ENCODE results near the gene CCDC18. TPM values are rescaled to one million over a fixed set of nuclear protein-coding genes. Genes with fewer than 3 reads are reported as not detected.

Gene CCDC18
- total RNA-seq, 1 donor from 2014 or later = 1.4 TPM

GRCh38 chr1:93194231-93194990, 13.9 kb downstream of the CCDC18 start:
- no peaks in the 10 kb centered on the region for H3K9me3 ChIP-seq
- no peak for TF ChIP-seq CTCF (IDR thresholded peaks at IDR 0.05)
- no peak for DNase-seq (ENCODE audit: low spot score in 2 of 2)
- peaks cover 0 to 11% of the 10 kb centered on the region in 2 donors for H3K36me3 ChIP-seq
- no peak overlapping the region for H3K4me3 ChIP-seq
- H3K4me1 ChIP-seq = no peaks in the 10 kb centered on the region
- intact Hi-C loops (cut with DNase I) = no loop called here
- H3K27ac ChIP-seq = no peak overlapping the region
- no peaks in the 10 kb centered on the region for H3K27me3 ChIP-seq

GRCh38 chr1:93196591-93196990, 16.1 kb downstream of the CCDC18 start:
- no peaks in the 10 kb centered on the region for H3K4me1 ChIP-seq
- no peak for DNase-seq (ENCODE audit: low spot score in 2 of 2)
- no peak for TF ChIP-seq CTCF (IDR thresholded peaks at IDR 0.05)
- no peak overlapping the region for H3K4me3 ChIP-seq
- H3K27ac ChIP-seq = no peak overlapping the region
- H3K9me3 ChIP-seq = no peaks in the 10 kb centered on the region
- H3K27me3 ChIP-seq = no peaks in the 10 kb centered on the region
- H3K36me3 ChIP-seq = peaks cover 0 to 11% of the 10 kb centered on the region in 2 donors
- intact Hi-C loops (cut with DNase I) = no loop called here

- DNase-seq (ENCODE audit: low spot score in 2 of 2) = no peak
- Histone ChIP-seq H3K9me3 (no peaks in the 10 kb centered on the region), H3K4me1 (no peaks in the 10 kb centered on the region), H3K27ac (no peak overlapping the region), H3K27me3 (no peaks in the 10 kb centered on the region), H3K4me3 (no peak overlapping the region), H3K36me3 (peaks cover 0 to 17% of the 10 kb centered on the region in 2 donors)
- intact Hi-C loops (cut with DNase I) = no loop called here
- TF ChIP-seq CTCF (IDR thresholded peaks at IDR 0.05) = no peak
Observed at GRCh38 chr1:93199150-93199549, 18.6 kb downstream of the CCDC18 start.

GRCh38 chr1:93200086-93200620, 19.6 kb downstream of the CCDC18 start:
- Histone ChIP-seq H3K36me3 (peaks cover 0 to 17% of the 10 kb centered on the region in 2 donors), H3K27me3 (no peaks in the 10 kb centered on the region), H3K9me3 (no peaks in the 10 kb centered on the region), H3K27ac (no peak overlapping the region), H3K4me3 (no peak overlapping the region), H3K4me1 (no peaks in the 10 kb centered on the region)
- DNase-seq (ENCODE audit: low spot score in 2 of 2) = no peak
- TF ChIP-seq CTCF (IDR thresholded peaks at IDR 0.05) = no peak
- intact Hi-C loops (cut with DNase I) = no loop called here

GRCh38 chr1:93200714-93201113, 20.2 kb downstream of the CCDC18 start:
- intact Hi-C loops (cut with DNase I) = no loop called here
- TF ChIP-seq CTCF (IDR thresholded peaks at IDR 0.05) = no peak
- H3K4me1 ChIP-seq = no peaks in the 10 kb centered on the region

More at GRCh38 chr1:93200714-93201113, 20.2 kb downstream of the CCDC18 start:
- no peak for DNase-seq (ENCODE audit: low spot score in 2 of 2)
- H3K27me3 ChIP-seq = no peaks in the 10 kb centered on the region
- no peak overlapping the region for H3K4me3 ChIP-seq
- peaks cover 0 to 17% of the 10 kb centered on the region in 2 donors for H3K36me3 ChIP-seq
- no peaks in the 10 kb centered on the region for H3K9me3 ChIP-seq
- no peak overlapping the region for H3K27ac ChIP-seq
